ENCODE results near the gene SORCS2.

Gene SORCS2

GRCh38 chr4:7457201-7458065, 265.1 kb downstream of the SORCS2 start:
- H3K4me3 ChIP-seq (ENCODE audit: low read depth, low read length): no peak overlapping the region
- TF ChIP-seq MAX (IDR thresholded peaks at IDR 0.05; ENCODE audit: low read depth, low read length) (no peak), POLR2A (IDR thresholded peaks at IDR 0.05; ENCODE audit: extremely low read depth, insufficient read length) (no peak), CTCF (IDR thresholded peaks at IDR 0.05; ENCODE audit: low read depth, low read length) (no peak), MYC (IDR thresholded peaks at IDR 0.05; ENCODE audit: low read depth, low read length) (no peak)
- DNase-seq (ENCODE audit: low read depth): no peak

GRCh38 chr4:7458066-7458425, 265.7 kb downstream of the SORCS2 start:
- no peak for DNase-seq (ENCODE audit: low read depth)
- no peak for TF ChIP-seq MYC (IDR thresholded peaks at IDR 0.05; ENCODE audit: low read depth, low read length)
- TF ChIP-seq MAX (IDR thresholded peaks at IDR 0.05; ENCODE audit: low read depth, low read length): no peak
- no peak for TF ChIP-seq POLR2A (IDR thresholded peaks at IDR 0.05; ENCODE audit: extremely low read depth, insufficient read length)
- TF ChIP-seq CTCF (IDR thresholded peaks at IDR 0.05; ENCODE audit: low read depth, low read length): no peak
- H3K4me3 ChIP-seq (ENCODE audit: low read depth, low read length): no peak overlapping the region

GRCh38 chr4:7458477-7458876, 266.1 kb downstream of the SORCS2 start:
- no peak overlapping the region for H3K4me3 ChIP-seq (ENCODE audit: low read depth, low read length)
- DNase-seq (ENCODE audit: low read depth): no peak
- TF ChIP-seq MAX (IDR thresholded peaks at IDR 0.05; ENCODE audit: low read depth, low read length) (no peak), POLR2A (IDR thresholded peaks at IDR 0.05; ENCODE audit: extremely low read depth, insufficient read length) (no peak), CTCF (IDR thresholded peaks at IDR 0.05; ENCODE audit: low read depth, low read length) (no peak)

GRCh38 chr4:7459471-7459870, 267.1 kb downstream of the SORCS2 start:
- DNase-seq (ENCODE audit: low read depth): no peak
- TF ChIP-seq MYC (IDR thresholded peaks at IDR 0.05; ENCODE audit: low read depth, low read length) (no peak), MAX (IDR thresholded peaks at IDR 0.05; ENCODE audit: low read depth, low read length) (no peak), POLR2A (IDR thresholded peaks at IDR 0.05; ENCODE audit: extremely low read depth, insufficient read length) (no peak), CTCF (IDR thresholded peaks at IDR 0.05; ENCODE audit: low read depth, low read length) (no peak)
- no peak overlapping the region for H3K4me3 ChIP-seq (ENCODE audit: low read depth, low read length)

- no peak overlapping the region for H3K4me3 ChIP-seq (ENCODE audit: low read depth, low read length)
- TF ChIP-seq MYC (IDR thresholded peaks at IDR 0.05; ENCODE audit: low read depth, low read length): no peak
- no peak for DNase-seq (ENCODE audit: low read depth)
These were observed 268.2 kb downstream of the SORCS2 start for GRCh38 chr4:7460566-7460965.

GRCh38 chr4:7461230-7461629, 268.9 kb downstream of the SORCS2 start:
- no peak for TF ChIP-seq MAX (IDR thresholded peaks at IDR 0.05; ENCODE audit: low read depth, low read length)
- TF ChIP-seq POLR2A (IDR thresholded peaks at IDR 0.05; ENCODE audit: extremely low read depth, insufficient read length): no peak
- TF ChIP-seq MYC (IDR thresholded peaks at IDR 0.05; ENCODE audit: low read depth, low read length): no peak
- no peak for TF ChIP-seq CTCF (IDR thresholded peaks at IDR 0.05; ENCODE audit: low read depth, low read length)
- no peak overlapping the region for H3K4me3 ChIP-seq (ENCODE audit: low read depth, low read length)
- DNase-seq (ENCODE audit: low read depth): no peak
